ENCODE data around the gene CISD3. TPM values are rescaled to one million over a fixed set of nuclear protein-coding genes. Genes with fewer than 3 reads are reported as not detected.

The CISD3 gene
- polyA plus RNA-seq, 4 donors, result 11.5 to 17.2 (median 13.0) TPM

DNA sequence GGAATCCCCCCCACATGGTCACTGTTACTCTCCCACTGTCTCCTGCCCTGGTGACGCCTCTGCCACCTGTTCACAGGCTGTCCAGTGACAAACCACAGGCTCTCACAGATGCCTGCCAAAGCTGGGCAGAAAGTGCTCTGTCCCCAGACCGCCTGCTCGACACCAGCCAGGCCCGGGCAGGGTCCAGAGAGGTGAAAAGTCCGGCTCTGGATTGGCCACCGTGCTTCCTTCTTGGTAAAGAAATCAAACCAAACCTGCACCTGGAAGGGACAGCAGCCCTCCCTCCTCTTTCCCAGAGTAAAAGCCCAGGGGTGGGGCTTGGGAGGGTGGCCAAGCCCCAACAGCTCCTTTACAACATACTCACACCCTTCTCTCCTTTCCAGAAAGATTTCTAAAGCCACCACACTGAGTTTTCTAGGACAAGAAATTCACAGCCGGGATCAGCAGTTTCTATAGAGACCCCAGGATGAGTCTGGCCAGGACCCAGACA lies 11.8 kb downstream of the CISD3 start:
- DNase-seq (ENCODE audit: low read depth in 4 of 4, low spot score in 3 of 4), result no peak

GRCh38 chr17:38742411-38743308 lies 12.5 kb downstream of the CISD3 start:
- DNase-seq (ENCODE audit: low read depth in 4 of 4, low spot score in 3 of 4), result no peak

DNA sequence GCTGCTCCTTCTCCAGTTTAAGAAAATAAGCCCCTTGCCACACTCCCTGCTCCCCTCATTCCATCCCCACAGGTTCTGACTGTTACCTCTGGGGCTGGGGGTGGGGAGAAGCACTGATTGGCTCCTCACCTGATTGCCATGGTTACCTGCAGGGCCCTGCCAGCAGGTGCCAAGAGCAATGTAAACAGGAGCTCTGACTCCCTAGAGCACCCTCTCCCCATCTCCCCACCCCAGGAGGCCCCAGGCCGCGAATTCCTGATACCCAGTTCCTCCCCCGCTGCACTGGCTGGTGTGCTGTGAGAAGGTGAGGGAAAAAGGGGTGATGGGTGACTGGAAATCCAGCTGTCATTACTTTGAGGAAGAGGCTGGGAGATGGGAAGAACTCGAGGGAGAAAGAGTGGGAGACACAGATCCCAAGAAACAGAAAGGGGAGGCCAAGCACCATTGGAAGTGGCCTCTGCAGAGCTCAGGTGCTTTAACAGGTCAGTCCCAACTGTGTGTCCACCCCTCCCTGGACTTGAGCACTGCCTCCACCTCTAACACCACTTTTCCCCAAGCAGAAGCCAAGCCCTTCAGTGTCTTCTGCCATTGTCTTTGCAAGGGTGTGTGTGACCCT lies 13.5 kb downstream of the CISD3 start:
- DNase-seq (ENCODE audit: low read depth in 4 of 4, low spot score in 3 of 4), result no peak

GRCh38 chr17:38745545-38745944 lies 15.4 kb downstream of the CISD3 start:
- no peak for DNase-seq (ENCODE audit: low read depth in 4 of 4, low spot score in 3 of 4)

GRCh38 chr17:38746004-38746848 lies 16.1 kb downstream of the CISD3 start:
- DNase-seq (ENCODE audit: low read depth in 4 of 4, low spot score in 3 of 4), result no peak

- no peak for DNase-seq (ENCODE audit: low read depth in 4 of 4, low spot score in 3 of 4)
These were observed 16.8 kb downstream of the CISD3 start for GRCh38 chr17:38746849-38747462.

- DNase-seq (ENCODE audit: low read depth in 4 of 4, low spot score in 3 of 4), result no peak
These were observed 17.5 kb downstream of the CISD3 start for GRCh38 chr17:38747463-38748148.

GRCh38 chr17:38748149-38748891 lies 18.2 kb downstream of the CISD3 start, which contains the start of gene PCGF2:
PCGF2 (minus strand) TSS chr17:38748336; CDS start chr17:38740402, 7,934 bp downstream.
- DNase-seq (ENCODE audit: low read depth in 4 of 4, low spot score in 3 of 4), result peak; percentile 88 to 93 (median 92)

DNA sequence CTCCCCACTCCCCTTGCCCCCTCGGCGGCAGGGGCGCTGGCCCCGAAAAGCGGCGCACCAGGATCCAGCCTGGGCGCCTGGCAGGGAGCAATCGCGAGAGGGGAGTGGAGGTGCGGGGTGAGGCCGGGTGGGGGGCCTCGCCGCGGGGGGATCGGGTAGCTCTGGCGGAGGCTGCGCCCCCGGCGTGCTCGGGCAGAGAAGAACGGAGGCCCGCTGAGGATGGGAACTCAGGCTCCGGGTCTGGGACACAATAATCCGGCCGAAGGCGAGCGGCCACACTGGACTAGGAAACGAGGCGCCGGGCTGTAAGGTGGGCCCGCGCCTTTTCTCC lies 18.7 kb downstream of the CISD3 start:
- no peak for DNase-seq (ENCODE audit: low read depth in 4 of 4, low spot score in 3 of 4)

DNA sequence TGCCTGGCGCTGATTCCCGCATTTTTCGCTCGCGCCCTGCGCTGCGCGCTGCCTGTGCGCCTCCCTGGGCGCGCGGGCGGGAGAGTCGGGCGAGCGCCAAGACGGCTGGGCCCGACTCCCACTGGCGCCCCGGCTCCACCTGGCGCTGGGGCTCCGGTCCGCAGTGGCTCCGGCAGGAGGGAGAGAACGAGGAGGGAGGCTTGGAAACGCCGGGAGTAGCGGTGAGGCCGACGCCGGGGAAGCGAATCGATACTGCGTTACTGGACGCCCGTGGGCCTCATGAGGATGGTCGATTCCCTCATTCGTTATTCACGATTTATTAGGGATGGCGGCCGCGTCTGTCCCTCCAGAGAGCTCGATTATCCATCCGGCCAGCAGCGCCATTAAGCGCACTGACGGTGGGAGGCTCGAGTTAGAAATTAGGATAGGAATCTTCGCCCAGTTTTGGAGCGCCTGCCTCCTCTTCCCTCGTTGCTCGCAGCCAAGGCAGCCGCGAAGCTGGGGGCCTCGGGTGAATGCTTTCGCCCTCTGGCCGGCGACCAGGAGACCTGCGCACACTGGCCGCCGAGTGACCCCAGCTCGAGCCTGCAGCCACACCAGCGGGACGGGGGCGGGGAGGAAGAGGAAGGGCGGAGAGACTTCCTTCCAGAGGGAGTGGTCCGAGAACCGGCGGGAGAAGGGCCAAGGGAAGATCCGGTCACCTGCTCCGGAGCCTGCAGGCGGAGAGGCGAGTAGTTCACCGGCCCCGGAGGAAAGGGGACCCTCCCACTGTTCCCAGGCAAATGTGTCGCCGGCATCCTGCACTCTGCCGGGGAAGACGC lies 19.3 kb downstream of the CISD3 start:
- DNase-seq (ENCODE audit: low read depth in 4 of 4, low spot score in 3 of 4), result no peak

GRCh38 chr17:38750044-38750311 lies 19.8 kb downstream of the CISD3 start:
- no peak for DNase-seq (ENCODE audit: low read depth in 4 of 4, low spot score in 3 of 4)

DNA sequence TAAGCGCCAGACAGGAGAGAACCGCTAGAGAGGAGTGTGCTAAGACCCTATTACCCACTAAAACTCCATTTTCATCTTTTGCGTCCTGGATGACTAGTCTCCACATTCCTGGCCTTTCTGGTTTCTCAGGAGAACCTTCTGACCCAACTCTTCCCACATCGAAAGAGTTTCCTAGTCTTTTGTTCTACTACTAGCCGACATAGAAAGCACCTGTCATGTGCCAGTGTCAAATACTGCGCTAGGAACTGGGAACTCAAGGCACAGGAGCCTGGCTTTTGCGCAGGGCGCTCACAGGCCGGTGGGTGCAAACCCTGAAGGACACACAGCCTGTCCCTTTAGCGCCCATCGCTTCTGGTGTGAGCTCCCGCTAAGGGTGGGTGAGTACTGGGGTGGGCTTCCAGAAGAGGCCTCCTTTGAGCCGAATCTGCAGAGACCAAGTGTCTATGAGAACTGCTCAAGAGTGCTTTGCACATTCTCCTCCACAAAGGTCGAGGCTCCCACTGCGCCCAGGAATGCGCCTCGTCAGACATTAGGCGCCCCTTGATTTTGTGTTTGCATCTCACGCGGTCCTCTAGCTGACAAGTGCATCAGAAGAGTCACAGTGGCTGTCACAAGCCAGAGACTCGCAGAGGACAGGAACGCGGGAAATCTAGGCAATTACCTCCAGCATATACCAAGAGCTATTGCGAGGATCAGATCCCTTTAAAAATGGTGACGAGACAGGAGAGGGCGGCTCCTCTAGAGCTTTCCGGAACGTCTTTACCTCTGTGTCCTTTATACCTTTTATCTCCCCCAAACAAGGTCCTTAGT lies 20.4 kb downstream of the CISD3 start:
- no peak for DNase-seq (ENCODE audit: low read depth in 4 of 4, low spot score in 3 of 4)

DNA sequence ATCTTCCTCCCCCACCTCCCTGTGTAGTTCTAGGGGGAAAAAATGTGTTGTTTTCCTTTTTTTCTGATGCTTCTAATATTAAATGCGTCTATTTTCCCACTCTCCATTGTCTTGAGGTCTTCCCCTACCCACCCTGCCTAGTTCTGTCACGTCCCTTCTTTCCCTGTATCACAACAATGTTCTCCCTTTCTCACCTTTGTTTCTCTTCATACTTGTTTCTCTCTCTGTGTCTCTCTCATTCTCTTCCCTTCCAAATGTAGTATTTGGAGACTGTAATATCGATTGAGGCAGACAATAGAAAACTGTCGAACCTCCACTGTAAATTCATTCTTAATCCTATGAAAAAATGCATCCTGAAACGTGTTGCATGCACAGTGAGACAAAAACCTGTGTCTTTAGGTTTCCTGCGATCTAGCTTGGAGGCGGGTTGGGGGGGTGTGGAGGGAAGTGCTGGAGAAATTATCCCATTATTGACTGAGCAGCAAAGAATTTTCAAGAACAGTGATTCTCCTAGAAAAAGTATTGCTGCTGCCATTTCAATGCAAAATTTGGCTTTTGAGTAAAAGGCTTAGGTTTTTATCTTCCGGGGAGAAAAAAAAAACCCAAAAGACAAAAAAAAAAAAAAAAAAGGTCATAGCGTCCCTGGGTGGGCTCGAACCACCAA lies 21.1 kb downstream of the CISD3 start:
- DNase-seq (ENCODE audit: low read depth in 4 of 4, low spot score in 3 of 4), result no peak

DNA sequence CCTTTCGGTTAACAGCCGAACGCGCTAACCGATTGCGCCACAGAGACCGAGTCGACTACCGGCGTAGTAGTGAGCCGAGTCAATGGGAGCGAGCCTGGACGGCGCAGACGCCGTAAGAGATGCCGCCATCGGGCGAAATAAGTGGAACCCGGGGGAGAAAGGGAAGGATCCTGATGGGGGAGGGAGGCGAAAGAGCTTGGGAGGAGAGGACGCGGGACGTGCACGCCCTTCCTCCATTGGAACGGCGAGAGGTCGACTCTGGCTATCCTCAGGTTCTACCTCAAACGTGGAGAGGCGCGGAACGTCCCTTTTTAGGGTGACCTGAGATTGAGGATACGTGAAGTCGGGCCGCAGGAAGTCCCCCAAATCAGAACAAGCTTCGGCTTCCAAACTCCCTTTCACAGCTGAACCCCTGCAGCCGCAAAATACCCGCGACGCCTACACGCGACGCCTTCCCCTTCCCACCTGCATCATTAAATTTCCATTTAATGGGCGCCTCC lies 21.7 kb downstream of the CISD3 start:
- DNase-seq (ENCODE audit: low read depth in 4 of 4, low spot score in 3 of 4), result peak in 1 of 4 donors; percentile 79

- DNase-seq (ENCODE audit: low read depth in 4 of 4, low spot score in 3 of 4), result peak; percentile 88 to 98 (median 98)
These were observed 22.3 kb downstream of the CISD3 start, which contains the start of gene PSMB3 for GRCh38 chr17:38752308-38753070. PSMB3 (plus strand) TSS chr17:38752741; CDS start chr17:38752827, 86 bp downstream.

DNA sequence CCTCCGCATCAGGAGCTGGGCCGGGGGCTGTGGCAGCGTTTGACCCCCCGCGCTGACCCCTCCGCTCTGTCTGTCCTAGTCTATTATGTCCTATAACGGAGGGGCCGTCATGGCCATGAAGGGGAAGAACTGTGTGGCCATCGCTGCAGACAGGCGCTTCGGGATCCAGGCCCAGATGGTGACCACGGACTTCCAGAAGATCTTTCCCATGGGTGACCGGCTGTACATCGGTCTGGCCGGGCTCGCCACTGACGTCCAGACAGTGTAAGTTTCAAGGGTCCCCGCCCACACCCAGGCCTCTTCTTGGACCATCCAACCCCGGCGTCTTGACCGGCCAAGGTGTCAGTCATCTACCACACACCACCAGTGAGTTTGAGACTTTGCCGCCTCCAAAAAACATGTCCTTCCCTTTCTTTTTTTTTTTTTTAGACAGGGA lies 22.9 kb downstream of the CISD3 start:
- no peak for DNase-seq (ENCODE audit: low read depth in 4 of 4, low spot score in 3 of 4)

All from right renal pelvis (tissue), 4 donors.